HepG2 (cell line): ENCODE data around the gene PDE3B. TPM values are rescaled to one million over a fixed set of nuclear protein-coding genes. Genes with fewer than 3 reads are reported as not detected.

ENCODE experiments used
- ATF4 ChIP-seq, 2 experiments: fragments of 450-650 bp in 1 of 2; sonication (generic) in 1 of 2; formaldehyde crosslinking; IDR thresholded peaks; 2 replicates each; pipeline versions ENCODE4 v1.5.0 to v1.8.0; 2020 to 2022; ENCODE audit warnings: mild to moderate bottlenecking in 1 of 2, missing genetic modification reagents in 1 of 2
- CEBPB ChIP-seq: IDR thresholded peaks from 2 replicates; pipeline ENCODE4 v1.6.1; 2011; ENCODE audit warnings: low read depth, low read length, improper control_type of control experiment, borderline replicate concordance
- DDIT3 ChIP-seq: sonication (generic); formaldehyde crosslinking; IDR thresholded peaks from 2 replicates; pipeline ENCODE4 v1.4.0; 2020; ENCODE audit warnings: mild to moderate bottlenecking, missing genetic modification reagents
- DPF2 ChIP-seq: sonication (generic); formaldehyde crosslinking; IDR thresholded peaks from 2 replicates; pipeline ENCODE4 v1.4.0; 2020; ENCODE audit warnings: mild to moderate bottlenecking, low read depth, missing genetic modification reagents, borderline replicate concordance
- FOXO4 ChIP-seq: sonication (generic); formaldehyde crosslinking; conservative IDR thresholded peaks from 2 replicates; pipeline ENCODE4 v1.8.1; 2023; ENCODE audit warnings: missing genetic modification reagents
- GABPB1 ChIP-seq: IDR thresholded peaks from 2 replicates; pipeline ENCODE4 v1.6.1; 2016; ENCODE audit warnings: mild to moderate bottlenecking, missing genetic modification reagents, moderate library complexity, missing compliant biosample characterization
- MED13 ChIP-seq: sonication (generic); formaldehyde crosslinking; IDR thresholded peaks from 2 replicates; pipeline ENCODE4 v1.5.0; 2020; ENCODE audit warnings: missing genetic modification reagents
- NFE2 ChIP-seq: sonication (generic); formaldehyde crosslinking; IDR thresholded peaks from 2 replicates; pipeline ENCODE4 v1.4.0; 2020; ENCODE audit warnings: missing genetic modification reagents
- NR3C1 ChIP-seq: sonication (generic); formaldehyde crosslinking; IDR thresholded peaks from 2 replicates; pipeline ENCODE4 v1.4.0; 2020; ENCODE audit warnings: missing genetic modification reagents
- SNAPC2 ChIP-seq: sonication (generic); formaldehyde crosslinking; IDR thresholded peaks from 2 replicates; pipeline ENCODE4 v1.8.1; 2022; ENCODE audit warnings: mild to moderate bottlenecking, missing genetic modification reagents
- ZBTB26 ChIP-seq: IDR thresholded peaks from 2 replicates; pipeline ENCODE4 v1.6.1; 2016; ENCODE audit warnings: missing compliant biosample characterization, missing genetic modification reagents, borderline replicate concordance
- ZC3H13 ChIP-seq: sonication (generic); formaldehyde crosslinking; IDR thresholded peaks from 2 replicates; pipeline ENCODE4 v1.8.1; 2023; ENCODE audit warnings: mild to moderate bottlenecking, missing genetic modification reagents, moderate library complexity
- ZNF235 ChIP-seq: sonication (generic); formaldehyde crosslinking; IDR thresholded peaks from 2 replicates; pipeline ENCODE4 v1.8.1; 2023; ENCODE audit warnings: mild to moderate bottlenecking, missing genetic modification reagents, borderline replicate concordance
- ZNF253 ChIP-seq: sonication (generic); formaldehyde crosslinking; IDR thresholded peaks from 2 replicates; pipeline ENCODE4 v1.8.0; 2022; ENCODE audit warnings: mild to moderate bottlenecking, missing genetic modification reagents, borderline replicate concordance
- ZNF564 ChIP-seq: sonication (generic); formaldehyde crosslinking; IDR thresholded peaks from 2 replicates; pipeline ENCODE4 v1.8.1; 2023; ENCODE audit warnings: mild to moderate bottlenecking, missing genetic modification reagents
- ZNF644 ChIP-seq: IDR thresholded peaks from 2 replicates; pipeline ENCODE4 v1.6.1; 2016; ENCODE audit warnings: low read depth
- ZSCAN29 ChIP-seq: sonication (generic); formaldehyde crosslinking; conservative IDR thresholded peaks from 2 replicates; pipeline ENCODE4 v1.4.0; 2020; ENCODE audit warnings: mild to moderate bottlenecking, missing genetic modification reagents
- polyA plus RNA-seq, 8 experiments: library from polyadenylated mRNA; depleted of rRNA in 3 of 8; stranded (reverse) in 7 of 8; unstranded in 1 of 8; fragments of >200 nt; fragmentation: Illumina TruSeq in 4 of 8; extraction: Trizol in 4 of 8; gene quantifications; 2 replicates each; pipeline versions ENCODE4 v1.2.1 to v1.2.3, GENCODE V29; 2011 to 2016; ENCODE audit warnings: low read depth in 4 of 8, missing spikeins in 1 of 8, mixed read lengths in 1 of 8; ENCODE audit not compliant: insufficient read depth in 1 of 8
- total RNA-seq, 5 experiments: library from RNA; depleted of rRNA; stranded (reverse); fragments of >200 nt; fragmentation: Illumina TruSeq; extraction: Trizol; gene quantifications; 2 replicates each; pipeline ENCODE4 v1.2.3, GENCODE V29; 2016; ENCODE audit warnings: low read depth in 1 of 5
- TF ChIP-seq, protein P1 (sequence below): sonication (generic); formaldehyde crosslinking; IDR thresholded peaks from 2 replicates; pipeline ENCODE4 v1.4.0; 2020; ENCODE audit warnings: missing genetic modification reagents
- TF ChIP-seq, protein P2 (sequence below): fragments of 450-650 bp; IDR thresholded peaks from 2 replicates; pipeline ENCODE4 v1.6.1; 2017
- TF ChIP-seq, protein P3 (sequence below): sonication (generic); formaldehyde crosslinking; IDR thresholded peaks from 2 replicates; pipeline ENCODE4 v1.4.0; 2020; ENCODE audit warnings: mild to moderate bottlenecking, missing genetic modification reagents

The PDE3B gene
- total and polyA plus RNA-seq, 2 of the 13 experiments (the other 11 are each of a cell fraction or from before 2014, with no cell fraction given): 14.1 to 26.5 TPM

DNA sequence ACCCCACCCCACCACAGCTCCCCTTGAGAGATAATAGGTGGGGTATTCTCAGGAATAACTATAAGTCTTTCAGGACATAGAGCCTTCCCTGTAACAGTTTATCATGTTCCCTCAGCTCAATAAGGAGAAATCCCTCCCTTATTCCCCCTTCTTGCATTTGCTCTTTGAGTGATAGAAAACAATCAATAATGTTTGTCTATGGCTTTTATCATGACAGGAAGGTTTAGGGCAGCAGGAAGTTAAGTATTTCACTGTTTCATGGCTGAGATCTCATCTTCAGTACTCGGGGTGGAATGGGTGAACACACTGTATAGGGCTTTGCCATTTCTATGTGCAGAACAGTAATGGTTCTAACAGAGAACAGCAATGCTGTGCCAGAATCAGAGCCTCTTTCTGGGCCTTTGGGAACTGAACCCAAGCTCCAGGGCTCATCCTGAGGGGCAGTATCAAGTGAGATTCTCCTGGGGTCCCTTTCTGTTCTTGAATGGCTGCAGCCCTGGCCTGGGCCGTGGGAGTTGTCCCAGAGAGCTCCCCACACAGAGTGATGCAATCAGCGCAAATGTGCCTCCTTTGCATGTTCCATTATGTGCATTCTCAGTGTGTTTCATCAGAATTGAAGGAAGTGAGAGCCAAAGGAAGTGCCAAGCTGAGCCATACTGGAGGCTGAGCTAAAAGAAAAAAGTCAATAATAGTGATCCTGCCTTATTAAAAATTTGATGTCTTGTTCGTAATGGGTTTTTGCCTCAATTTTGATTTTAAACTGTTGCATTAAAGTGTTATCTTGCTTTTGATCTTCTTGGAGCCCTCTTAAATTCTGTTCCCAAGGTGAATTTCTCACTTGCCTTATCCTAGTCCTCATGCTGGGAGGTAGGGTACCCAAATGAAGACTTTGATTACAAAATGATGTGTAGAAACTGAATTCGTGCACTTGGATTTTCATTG, 251.3 kb downstream of the PDE3B start (continued):
- TF ChIP-seq NFE2 (CRISPR knock-in tag): no peak
- TF ChIP-seq ZC3H13 (CRISPR knock-in tag): no peak
- TF ChIP-seq ATF4 (CRISPR knock-in tag; IDR thresholded peaks at IDR 0.05): peak in 1 of 2 experiments; percentile 95; a peak in 2 of 4 replicates
- TF ChIP-seq FOXO4 (CRISPR knock-in tag): no peak
- TF ChIP-seq ZSCAN29: no peak
- no peak for TF ChIP-seq ZNF564 (CRISPR knock-in tag)
- no peak for TF ChIP-seq ZNF235
- peak; percentile 82 for TF ChIP-seq CEBPB
- no peak for TF ChIP-seq SNAPC2
- no peak for TF ChIP-seq DDIT3 (CRISPR knock-in tag)
- TF ChIP-seq ZNF253 (CRISPR knock-in tag): no peak
- TF ChIP-seq, protein P1, sequence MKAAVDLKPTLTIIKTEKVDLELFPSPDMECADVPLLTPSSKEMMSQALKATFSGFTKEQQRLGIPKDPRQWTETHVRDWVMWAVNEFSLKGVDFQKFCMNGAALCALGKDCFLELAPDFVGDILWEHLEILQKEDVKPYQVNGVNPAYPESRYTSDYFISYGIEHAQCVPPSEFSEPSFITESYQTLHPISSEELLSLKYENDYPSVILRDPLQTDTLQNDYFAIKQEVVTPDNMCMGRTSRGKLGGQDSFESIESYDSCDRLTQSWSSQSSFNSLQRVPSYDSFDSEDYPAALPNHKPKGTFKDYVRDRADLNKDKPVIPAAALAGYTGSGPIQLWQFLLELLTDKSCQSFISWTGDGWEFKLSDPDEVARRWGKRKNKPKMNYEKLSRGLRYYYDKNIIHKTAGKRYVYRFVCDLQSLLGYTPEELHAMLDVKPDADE: no peak
- TF ChIP-seq, protein P2, sequence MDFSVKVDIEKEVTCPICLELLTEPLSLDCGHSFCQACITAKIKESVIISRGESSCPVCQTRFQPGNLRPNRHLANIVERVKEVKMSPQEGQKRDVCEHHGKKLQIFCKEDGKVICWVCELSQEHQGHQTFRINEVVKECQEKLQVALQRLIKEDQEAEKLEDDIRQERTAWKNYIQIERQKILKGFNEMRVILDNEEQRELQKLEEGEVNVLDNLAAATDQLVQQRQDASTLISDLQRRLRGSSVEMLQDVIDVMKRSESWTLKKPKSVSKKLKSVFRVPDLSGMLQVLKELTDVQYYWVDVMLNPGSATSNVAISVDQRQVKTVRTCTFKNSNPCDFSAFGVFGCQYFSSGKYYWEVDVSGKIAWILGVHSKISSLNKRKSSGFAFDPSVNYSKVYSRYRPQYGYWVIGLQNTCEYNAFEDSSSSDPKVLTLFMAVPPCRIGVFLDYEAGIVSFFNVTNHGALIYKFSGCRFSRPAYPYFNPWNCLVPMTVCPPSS: no peak
- TF ChIP-seq DPF2 (CRISPR knock-in tag): no peak
- TF ChIP-seq GABPB1 (CRISPR knock-in tag): peak; percentile 28; the same call in 1 of the 2 replicates
- no peak for TF ChIP-seq ZBTB26 (CRISPR knock-in tag)
- TF ChIP-seq, protein P3, sequence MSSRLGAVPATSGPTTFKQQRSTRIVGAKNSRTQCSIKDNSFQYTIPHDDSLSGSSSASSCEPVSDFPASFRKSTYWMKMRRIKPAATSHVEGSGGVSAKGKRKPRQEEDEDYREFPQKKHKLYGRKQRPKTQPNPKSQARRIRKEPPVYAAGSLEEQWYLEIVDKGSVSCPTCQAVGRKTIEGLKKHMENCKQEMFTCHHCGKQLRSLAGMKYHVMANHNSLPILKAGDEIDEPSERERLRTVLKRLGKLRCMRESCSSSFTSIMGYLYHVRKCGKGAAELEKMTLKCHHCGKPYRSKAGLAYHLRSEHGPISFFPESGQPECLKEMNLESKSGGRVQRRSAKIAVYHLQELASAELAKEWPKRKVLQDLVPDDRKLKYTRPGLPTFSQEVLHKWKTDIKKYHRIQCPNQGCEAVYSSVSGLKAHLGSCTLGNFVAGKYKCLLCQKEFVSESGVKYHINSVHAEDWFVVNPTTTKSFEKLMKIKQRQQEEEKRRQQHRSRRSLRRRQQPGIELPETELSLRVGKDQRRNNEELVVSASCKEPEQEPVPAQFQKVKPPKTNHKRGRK (CRISPR knock-in tag): no peak
- no peak for TF ChIP-seq MED13 (CRISPR knock-in tag)
- TF ChIP-seq ZNF644 (CRISPR knock-in tag): 0 out of 2 replicates have a peak, but pooled peaks have one; percentile 12
- TF ChIP-seq NR3C1 (CRISPR knock-in tag): no peak
